ENCODE results near the gene GRP.

Gene GRP

DNA sequence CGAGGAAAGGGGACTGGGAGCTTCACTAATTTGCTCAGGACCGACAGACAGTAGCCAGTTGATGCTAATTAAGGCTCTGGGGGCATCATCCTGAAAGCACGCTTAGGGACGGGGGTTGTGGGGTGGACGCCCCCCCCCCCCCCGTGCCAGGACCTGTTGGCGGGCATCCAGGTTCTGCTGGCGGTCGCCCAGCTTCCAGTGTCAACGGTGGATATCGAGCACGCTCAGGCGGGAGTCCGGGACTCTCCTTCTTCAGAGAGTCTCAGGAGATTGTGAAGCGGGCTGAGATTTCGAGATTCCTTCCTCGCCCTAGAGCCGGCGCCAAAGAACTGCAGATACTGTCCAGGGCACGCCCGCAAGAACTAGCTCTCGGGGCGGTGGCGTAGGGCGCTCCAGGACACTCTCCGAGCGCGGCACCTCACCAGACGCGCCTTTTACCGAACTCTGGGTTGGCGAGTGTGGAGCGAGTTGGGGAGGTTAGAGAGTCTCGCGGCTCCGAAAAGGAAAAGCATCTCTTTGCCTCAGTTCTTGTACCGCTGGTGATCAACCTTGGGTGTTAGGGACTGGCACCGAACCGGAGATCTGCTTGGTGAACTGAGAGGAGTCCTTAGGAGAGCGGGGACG lies 47.7 kb downstream of the GRP start:
- no peak for DNase-seq (ENCODE audit: low read depth)

GRCh38 chr18:59268127-59268720 lies 48.3 kb downstream of the GRP start:
- no peak for DNase-seq (ENCODE audit: low read depth)

GRCh38 chr18:59268721-59269562 lies 49.0 kb downstream of the GRP start:
- DNase-seq (ENCODE audit: low read depth), result no peak

DNA sequence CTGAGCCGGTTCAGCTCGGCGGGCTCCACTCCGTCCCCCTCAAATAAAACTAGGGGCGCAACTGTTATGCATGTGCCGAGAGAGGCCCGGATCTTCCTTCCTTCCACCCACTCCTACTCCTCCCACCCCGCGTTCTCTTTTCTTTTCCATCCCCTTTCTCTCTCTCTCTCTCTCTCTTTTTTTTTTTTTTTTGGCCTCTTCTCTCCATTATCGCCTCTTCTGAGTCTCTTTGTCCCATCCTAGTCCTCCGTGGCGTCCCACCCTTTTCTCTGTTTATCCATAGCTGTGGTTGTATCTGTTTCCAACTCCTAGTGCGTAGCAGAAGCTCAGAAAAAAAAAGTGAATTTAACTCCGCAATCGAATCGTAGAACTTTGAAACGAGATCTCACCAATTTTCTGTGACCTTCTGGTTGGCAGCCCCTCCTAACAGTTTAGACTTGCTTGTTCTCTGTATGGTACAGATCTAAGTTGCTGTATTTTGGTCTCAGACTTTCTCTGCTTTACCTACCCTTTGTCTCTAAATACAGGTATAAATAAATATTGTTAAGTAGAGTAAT lies 49.7 kb downstream of the GRP start:
- no peak for DNase-seq (ENCODE audit: low read depth)

DNA sequence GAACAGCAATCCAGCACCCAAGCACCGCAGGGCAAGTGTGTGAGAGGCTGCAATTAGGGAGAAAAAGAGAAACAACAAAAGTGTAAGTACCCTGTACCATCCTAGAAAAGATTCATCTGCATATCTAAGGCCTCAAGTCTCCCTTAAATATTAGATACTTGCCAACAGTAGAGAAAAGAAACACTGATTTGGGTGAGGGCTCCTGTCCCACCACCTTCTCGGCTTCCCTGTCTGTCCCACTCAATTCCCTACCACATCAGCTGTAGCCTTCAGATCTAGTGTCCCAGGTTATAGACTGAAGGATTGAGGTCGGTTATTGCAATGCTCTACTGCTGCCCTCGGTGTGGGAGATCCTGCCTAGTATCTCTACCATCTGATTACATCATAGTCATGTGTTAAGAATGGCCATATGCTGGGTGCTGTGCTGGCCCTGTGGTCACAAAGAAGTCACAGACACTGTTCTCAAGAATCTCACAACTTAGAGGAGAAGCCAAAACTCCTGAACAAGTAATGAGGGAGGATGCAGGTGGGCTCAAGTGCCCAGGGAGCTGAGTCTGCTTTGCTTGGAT lies 50.8 kb downstream of the GRP start:
- DNase-seq (ENCODE audit: low read depth), result no peak

- no peak for DNase-seq (ENCODE audit: low read depth)
These were observed 51.8 kb downstream of the GRP start for GRCh38 chr18:59271606-59272220.

DNA sequence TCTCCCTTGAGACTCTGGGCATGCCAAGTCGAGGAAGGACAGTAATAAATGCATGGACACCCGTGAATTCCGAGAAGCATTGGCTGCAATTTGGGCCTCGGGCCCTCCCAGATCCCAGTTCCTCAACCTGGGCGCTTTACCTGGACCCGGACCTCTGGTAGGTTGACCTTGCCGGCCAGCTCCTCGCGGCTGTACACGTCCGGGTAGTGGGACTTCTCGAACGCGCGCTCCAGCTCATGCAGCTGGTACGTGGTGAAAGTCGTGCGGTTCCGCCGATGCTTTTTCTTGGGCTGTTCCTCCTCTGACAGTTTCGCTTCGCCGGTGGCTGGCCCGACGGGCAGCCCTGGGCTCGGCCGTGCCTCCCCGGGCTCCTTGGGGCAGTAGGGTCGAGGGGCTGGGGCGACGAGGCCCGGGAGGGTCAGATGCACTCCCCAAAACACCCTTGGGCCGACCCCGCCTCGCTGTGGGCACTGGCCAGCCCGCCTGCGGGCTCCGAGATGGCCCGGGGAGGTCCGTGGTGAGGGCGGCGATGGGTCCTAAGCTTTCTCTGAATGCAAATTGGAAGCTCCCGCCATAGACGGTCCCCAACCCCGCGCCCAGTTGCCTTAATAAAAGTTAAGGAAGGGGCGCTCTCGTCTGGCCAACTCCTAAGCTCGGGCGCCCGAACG lies 52.4 kb downstream of the GRP start:
- DNase-seq (ENCODE audit: low read depth), result no peak

DNA sequence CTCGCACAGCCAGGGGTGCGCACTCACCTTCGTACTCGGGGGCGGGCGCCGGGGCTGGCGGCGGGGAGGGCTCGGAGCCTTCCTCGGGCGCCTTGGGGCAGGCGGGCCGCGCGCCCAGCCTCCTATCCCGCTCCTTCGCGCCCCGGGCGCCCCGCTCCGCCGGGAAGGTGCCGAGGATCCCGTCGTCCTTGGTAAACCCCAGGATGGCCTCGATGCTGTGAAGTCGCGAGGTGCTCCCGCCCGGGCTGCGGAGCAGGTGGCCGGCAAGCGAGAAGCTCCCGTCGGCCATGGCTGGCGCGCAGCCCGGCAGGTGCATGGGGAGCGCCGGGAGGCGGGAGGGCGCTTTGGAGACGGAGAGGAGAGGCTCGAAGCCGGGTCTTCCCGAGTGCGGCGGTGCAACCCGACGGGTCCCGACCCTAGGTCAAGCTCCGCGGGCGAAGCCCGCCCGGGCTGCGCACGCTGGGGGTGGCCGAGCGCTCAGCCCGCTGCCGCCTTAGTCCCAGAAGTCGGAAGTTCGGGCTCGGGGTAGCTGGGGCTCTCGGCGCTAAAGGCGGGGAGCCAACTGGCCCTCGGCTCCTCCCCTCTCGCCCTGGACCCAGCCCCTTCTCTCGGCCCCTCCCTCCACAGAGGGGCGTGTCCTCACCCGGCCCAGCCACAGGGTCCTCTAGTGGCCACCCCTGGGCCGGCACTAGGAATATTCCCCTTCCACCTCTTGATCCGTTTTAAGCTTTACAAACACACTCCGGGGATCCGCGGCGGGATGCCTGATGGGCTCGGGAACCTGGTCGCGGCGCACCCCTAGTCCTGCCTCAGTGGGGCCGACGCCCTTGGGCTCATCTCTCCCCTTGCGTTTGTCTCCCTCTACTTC lies 53.2 kb downstream of the GRP start, which contains the start of gene RAX:
Gene RAX, minus strand, starts transcription at position 564 of the 868 bp plus-strand sequence. Its CDS starts 248 bp downstream, at position 316.
- no peak for DNase-seq (ENCODE audit: low read depth)

DNA sequence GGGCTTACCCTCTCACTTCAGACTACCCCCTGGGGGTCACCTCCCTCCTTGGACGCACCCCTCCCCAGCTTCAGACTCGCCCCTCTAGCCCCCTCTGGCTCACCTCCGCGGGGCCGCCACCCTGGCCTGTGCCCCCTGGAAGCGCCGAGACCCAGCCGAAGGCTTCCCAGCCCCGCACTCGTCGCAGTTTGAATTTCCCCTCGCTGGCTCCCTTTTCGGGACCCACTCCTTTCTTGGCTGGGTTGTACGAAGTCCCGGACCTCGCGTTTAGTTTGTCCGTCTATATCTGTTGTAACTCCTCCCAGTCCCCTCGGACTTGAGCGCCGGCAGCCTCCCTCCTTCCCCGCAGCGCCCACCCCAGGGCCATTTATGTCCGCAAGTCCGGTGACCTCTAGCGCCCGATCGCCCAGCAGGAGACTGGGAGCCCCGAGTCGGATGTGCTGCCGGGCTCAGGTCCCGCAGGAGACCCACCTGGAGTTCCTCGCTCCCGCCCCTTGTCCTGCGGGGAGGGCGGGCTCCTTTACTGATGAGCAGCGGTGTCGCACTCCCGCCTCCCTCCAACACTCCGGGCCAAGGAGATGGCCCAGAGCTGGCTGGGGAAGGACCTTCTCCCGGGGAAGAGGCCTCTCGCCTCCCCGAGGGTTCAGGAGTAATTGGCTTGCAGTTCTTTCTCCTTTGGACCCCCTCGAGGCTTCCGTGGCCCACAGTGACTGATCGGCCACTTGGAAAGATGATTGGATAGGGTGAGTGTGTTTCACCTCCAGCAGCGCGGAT lies 54.0 kb downstream of the GRP start:
- DNase-seq (ENCODE audit: low read depth), result no peak

- DNase-seq (ENCODE audit: low read depth), result no peak
These were observed 54.6 kb downstream of the GRP start for GRCh38 chr18:59274533-59274928.

DNA sequence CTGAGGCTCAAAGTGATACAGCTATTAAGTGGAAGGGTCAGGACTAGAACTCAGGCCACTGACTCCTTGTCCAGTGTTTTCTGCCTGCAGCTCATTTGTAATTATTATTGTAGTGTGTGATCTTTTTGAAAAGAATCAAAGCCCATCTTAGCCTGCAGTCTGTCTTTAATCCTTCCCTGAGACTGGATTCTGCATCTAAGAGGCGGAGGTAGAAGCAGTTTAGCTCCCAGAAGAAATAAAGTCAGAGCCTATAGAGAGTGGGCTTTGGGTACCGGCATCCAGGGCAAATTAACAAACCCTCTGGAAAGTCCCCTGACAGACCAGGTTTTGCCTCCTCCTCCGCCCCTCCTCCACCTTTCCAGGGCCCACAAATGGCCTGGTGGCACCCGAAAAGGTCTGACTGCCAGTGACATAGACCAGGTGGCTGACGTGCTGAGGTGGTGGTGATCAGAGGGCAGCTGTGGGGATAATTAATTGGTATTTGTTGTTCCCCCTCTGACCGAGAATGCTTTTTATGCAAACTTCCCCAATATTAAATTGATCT lies 55.5 kb downstream of the GRP start:
- DNase-seq (ENCODE audit: low read depth), result no peak

DNA sequence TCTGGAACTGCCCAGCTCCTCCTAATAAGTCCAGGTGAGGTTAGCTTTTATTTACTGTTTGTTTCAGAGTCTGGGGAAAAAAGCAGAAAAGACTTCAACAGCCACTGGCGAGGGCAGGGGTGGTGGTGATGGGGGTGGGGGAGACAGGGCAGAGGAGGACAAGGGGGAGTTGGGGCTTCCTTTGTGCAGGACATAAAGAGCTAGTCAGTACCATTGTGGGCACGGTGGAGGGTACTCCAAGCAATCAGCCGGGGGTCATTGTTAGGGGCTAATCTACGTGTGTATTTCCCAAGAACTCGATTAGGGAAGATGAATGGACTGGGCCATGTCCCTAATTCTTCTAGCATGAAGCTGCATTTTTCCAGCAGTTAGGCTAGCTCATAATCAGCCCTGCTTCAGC lies 56.1 kb downstream of the GRP start:
- no peak for DNase-seq (ENCODE audit: low read depth)

- no peak for DNase-seq (ENCODE audit: low read depth)
These were observed 58.8 kb downstream of the GRP start for GRCh38 chr18:59278793-59279192.

GRCh38 chr18:59279193-59279592 lies 59.2 kb downstream of the GRP start:
- no peak for DNase-seq (ENCODE audit: low read depth)

- no peak for DNase-seq (ENCODE audit: low read depth)
These were observed 59.8 kb downstream of the GRP start for GRCh38 chr18:59279722-59280121.

Data from CMK (cell line).